Body of pancreas (tissue), 4 donors: ENCODE results near the gene GPR26. TPM values are rescaled to one million over a fixed set of nuclear protein-coding genes. Genes with fewer than 3 reads are reported as not detected.

Experiments
- ATAC-seq: fragments of 150-250 bp; one replicate; pipeline ENCODE4 v1.9.1; 2016
- DNase-seq, 4 donors: peaks; one replicate each; pipeline ENCODE4 v3.0.0-alpha.2; 2019
- H3K27ac ChIP-seq, 4 donors: fragments of 200-600 bp; sonication (generic); 1 replicate in 3 of 4; 2 replicates in 1 of 4; pipeline versions ENCODE4 v1.5.1 to v1.6.1; 2016 to 2019; ENCODE audit warnings: mild to moderate bottlenecking in 1 of 4, mixed read lengths in 1 of 4, moderate library complexity in 1 of 4
- H3K27me3 ChIP-seq, 2 donors: fragments of 200-600 bp; sonication (generic); one replicate each; pipeline ENCODE4 v1.6.0; 2016; ENCODE audit warnings: mild to moderate bottlenecking in 1 of 2
- H3K36me3 ChIP-seq, 2 donors: fragments of 200-600 bp; sonication (generic); replicated peaks in 1 of 2; 2 replicates each; pipeline ENCODE4 v1.5.1; 2016; ENCODE audit warnings: low read depth in 2 of 2; ENCODE audit not compliant: insufficient read depth in 1 of 2
- H3K4me1 ChIP-seq: fragments of 200-600 bp; sonication (generic); one replicate; pipeline ENCODE4 v1.6.0; 2016
- H3K4me3 ChIP-seq, 2 donors: fragments of 200-600 bp; sonication (generic); 1 replicate in 1 of 2; 2 replicates in 1 of 2; pipeline ENCODE4 v1.5.1; 2016 to 2019
- H3K9me3 ChIP-seq, 3 donors: fragments of 200-600 bp; sonication (generic); 1 replicate in 2 of 3; 2 replicates in 1 of 3; pipeline ENCODE4 v1.5.1; 2016
- CTCF ChIP-seq, 7 experiments: fragments of 450-650 bp in 4 of 7; fragments of 200-600 bp in 3 of 7; sonication (generic) in 3 of 7; IDR thresholded peaks; one replicate each; pipeline ENCODE4 v1.5.1; 2016 to 2019; ENCODE audit warnings: antibody characterized with exemption in 7 of 7
- POLR2A ChIP-seq, 3 donors: fragments of 450-650 bp; IDR thresholded peaks; one replicate each; pipeline ENCODE4 v1.6.1; 2016; ENCODE audit warnings: antibody characterized with exemption in 3 of 3, mild to moderate bottlenecking in 2 of 3
- WGBS, 2 donors: methylation state at CpG; one replicate each; pipeline ENCODE4 v1.1.5; 2017; 5-methylcytosine and 5-hydroxymethylcytosine counted together
- intact Hi-C: fragments of 100-400 bp; cut with DNase I; formaldehyde crosslinking; loops from one replicate; pipeline ENCODE4 v1.15.1; 2023
- total RNA-seq, 2 donors: library from RNA; depleted of rRNA; stranded (reverse); fragments of >200 nt; gene quantifications; one replicate each; pipeline ENCODE4 v1.1.0, GENCODE V29; 2016

The GPR26 gene
- total RNA-seq, 2 donors from 2014 or later: not detected

GRCh38 chr10:123621492-123621891 lies 44.7 kb upstream of the GPR26 start:
- 41 to 45% methylated on average over 2 of the region's 2 CpGs for WGBS, 2 donors
- H3K27ac ChIP-seq: no peak overlapping the region
- H3K4me3 ChIP-seq: no peak overlapping the region
- TF ChIP-seq CTCF (IDR thresholded peaks at IDR 0.05) (no peak), POLR2A (IDR thresholded peaks at IDR 0.05) (no peak)
- no peak for DNase-seq
- H3K27me3 ChIP-seq: no peaks in the 10 kb centered on the region
- H3K36me3 ChIP-seq: no peaks in the 10 kb centered on the region
- no peaks in the 10 kb centered on the region for H3K9me3 ChIP-seq
- no peaks in the 10 kb centered on the region for H3K4me1 ChIP-seq
- no peak for ATAC-seq
- intact Hi-C loops: no loop called here

- Histone ChIP-seq H3K27me3 (no peaks in the 10 kb centered on the region), H3K9me3 (no peaks in the 10 kb centered on the region), H3K4me1 (no peaks in the 10 kb centered on the region), H3K4me3 (no peak overlapping the region), H3K36me3 (no peaks in the 10 kb centered on the region), H3K27ac (no peak overlapping the region)
- no peak for ATAC-seq
- intact Hi-C loops: no loop called here
- no peak for DNase-seq
- 42 to 59% methylated on average over 2 of the region's 2 CpGs for WGBS, 2 donors
- TF ChIP-seq POLR2A (IDR thresholded peaks at IDR 0.05) (no peak), CTCF (IDR thresholded peaks at IDR 0.05) (no peak)
Observed at GRCh38 chr10:123621916-123622315, 44.2 kb upstream of the GPR26 start.

- H3K4me1 ChIP-seq: no peaks in the 10 kb centered on the region
- no peaks in the 10 kb centered on the region for H3K9me3 ChIP-seq
- intact Hi-C loops: no loop called here
- ATAC-seq (no peak), DNase-seq (no peak)
- H3K36me3 ChIP-seq: no peaks in the 10 kb centered on the region
- no peak overlapping the region for H3K27ac ChIP-seq
- WGBS, 2 donors: 44 to 68% methylated on average over 3 of the region's 3 CpGs
- no peak overlapping the region for H3K4me3 ChIP-seq
- no peak for TF ChIP-seq POLR2A (IDR thresholded peaks at IDR 0.05)
- TF ChIP-seq CTCF (IDR thresholded peaks at IDR 0.05): no peak
- H3K27me3 ChIP-seq: no peaks in the 10 kb centered on the region
Observed at GRCh38 chr10:123622381-123622780, 43.8 kb upstream of the GPR26 start.

- no peak for ATAC-seq
- TF ChIP-seq POLR2A (IDR thresholded peaks at IDR 0.05) (no peak), CTCF (IDR thresholded peaks at IDR 0.05) (no peak)
Observed at GRCh38 chr10:123624086-123624485, 42.1 kb upstream of the GPR26 start.

GRCh38 chr10:123633106-123633505 lies 33.0 kb upstream of the GPR26 start:
- no peaks in the 10 kb centered on the region for H3K36me3 ChIP-seq
- 74 to 75% methylated on average over 3 of the region's 3 CpGs for WGBS, 2 donors

More at GRCh38 chr10:123624086-123624485, 42.1 kb upstream of the GPR26 start:
- WGBS, 2 donors: 60 to 100% methylated on average over 1 to 2 of the region's 2 CpGs
- no peak overlapping the region for H3K4me3 ChIP-seq
- no peaks in the 10 kb centered on the region for H3K27me3 ChIP-seq
- H3K9me3 ChIP-seq: no peaks in the 10 kb centered on the region
- H3K4me1 ChIP-seq: no peaks in the 10 kb centered on the region
- no peak for DNase-seq
- H3K36me3 ChIP-seq: no peaks in the 10 kb centered on the region
- H3K27ac ChIP-seq: no peak overlapping the region
- intact Hi-C loops: no loop called here

More at GRCh38 chr10:123633106-123633505, 33.0 kb upstream of the GPR26 start:
- ATAC-seq: no peak
- no peak for TF ChIP-seq CTCF (IDR thresholded peaks at IDR 0.05)
- no peak for TF ChIP-seq POLR2A (IDR thresholded peaks at IDR 0.05)
- intact Hi-C loops: no loop called here
- no peaks in the 10 kb centered on the region for H3K4me1 ChIP-seq
- H3K4me3 ChIP-seq: no peak overlapping the region
- H3K27me3 ChIP-seq: no peaks in the 10 kb centered on the region
- DNase-seq: no peak
- H3K9me3 ChIP-seq: peaks cover 0 to 4% (median 0%) of the 10 kb centered on the region in 3 donors
- H3K27ac ChIP-seq: no peak overlapping the region
